ENCODE results near the gene DKK3.

- TF ChIP-seq MYC (IDR thresholded peaks at IDR 0.05; ENCODE audit: borderline replicate concordance, low read length), result no peak
- TF ChIP-seq BHLHE40 (IDR thresholded peaks at IDR 0.05; ENCODE audit: low read depth, low read length), result no peak
- TF ChIP-seq JUNB (IDR thresholded peaks at IDR 0.05), result no peak
- no peak for TF ChIP-seq CTCF (IDR thresholded peaks at IDR 0.05)
- TF ChIP-seq JUN (IDR thresholded peaks at IDR 0.05), result no peak
- TF ChIP-seq POLR2A (IDR thresholded peaks at IDR 0.05; ENCODE audit: low read length), result no peak
- no peak for TF ChIP-seq SREBF2 (IDR thresholded peaks at IDR 0.05)
- TF ChIP-seq CHD2 (IDR thresholded peaks at IDR 0.05; ENCODE audit: low read length, partially characterized antibody), result no peak
- no peak for TF ChIP-seq MAFK (IDR thresholded peaks at IDR 0.05; ENCODE audit: partially characterized antibody)
- TF ChIP-seq HDAC2 (IDR thresholded peaks at IDR 0.05), result no peak
- TF ChIP-seq KDM1A (IDR thresholded peaks at IDR 0.05; ENCODE audit: low read depth), result no peak
- TF ChIP-seq BCL3 (IDR thresholded peaks at IDR 0.05), result no peak
- TF ChIP-seq RARB (CRISPR knock-in tag; IDR thresholded peaks at IDR 0.05), result no peak
- no peak for TF ChIP-seq RAD21 (conservative IDR thresholded peaks at IDR 0.05 in 1 of 2, IDR thresholded peaks at IDR 0.05 in 1 of 2)
Measured at GRCh38 chr11:11923828-11924227, 84.6 kb downstream of the DKK3 start.

All from A549 (cell line).